Lung (tissue), 12 donors: Measurements from ENCODE around the gene E2F2. TPM values are rescaled to one million over a fixed set of nuclear protein-coding genes. Genes with fewer than 3 reads are reported as not detected.

ENCODE experiments used
- ATAC-seq: fragments of 200-7000 bp; cut with Tn5 transposase; one replicate; pipeline ENCODE4 v1.9.1; 2020; ENCODE audit warnings: moderate number of reproducible peaks; ENCODE audit not compliant: insufficient read depth, low FRiP score
- DNase-seq, 3 donors: peaks; one replicate each; pipeline ENCODE4 v3.0.0-alpha.2; 2013 to 2017
- H3K27ac ChIP-seq, 2 donors: one replicate each; pipeline ENCODE4 v1.5.1; 2013; ENCODE audit warnings: mild to moderate bottlenecking in 2 of 2, moderate library complexity in 2 of 2, control low read depth in 1 of 2, inconsistent platforms in 1 of 2, low read depth in 1 of 2, low read length in 1 of 2
- H3K27me3 ChIP-seq, 3 donors: one replicate each; pipeline ENCODE4 v1.5.1; 2013; ENCODE audit warnings: low read length in 2 of 3; ENCODE audit not compliant: control insufficient read depth in 3 of 3, insufficient read depth in 3 of 3
- H3K36me3 ChIP-seq, 4 donors: one replicate each; pipeline ENCODE4 v1.5.1; 2013; ENCODE audit warnings: low read length in 4 of 4, mild to moderate bottlenecking in 1 of 4, moderate library complexity in 1 of 4; ENCODE audit not compliant: control insufficient read depth in 4 of 4, insufficient read depth in 4 of 4
- H3K4me1 ChIP-seq, 5 donors: one replicate each; pipeline ENCODE4 v1.5.1; 2013; ENCODE audit warnings: low read length in 5 of 5, mild to moderate bottlenecking in 2 of 5, moderate library complexity in 1 of 5; ENCODE audit not compliant: control insufficient read depth in 5 of 5, insufficient read depth in 5 of 5
- H3K4me3 ChIP-seq: one replicate; pipeline ENCODE4 v1.5.1; 2013; ENCODE audit warnings: mild to moderate bottlenecking, control low read depth, moderate library complexity
- H3K9ac ChIP-seq, 2 donors: one replicate each; pipeline ENCODE4 v1.5.1; 2013; ENCODE audit warnings: low read length in 2 of 2, control low read depth in 1 of 2; ENCODE audit not compliant: insufficient read depth in 1 of 2
- H3K9me3 ChIP-seq, 4 donors: one replicate each; pipeline ENCODE4 v1.5.1; 2013; ENCODE audit warnings: low read length in 3 of 4, mild to moderate bottlenecking in 1 of 4, moderate library complexity in 1 of 4; ENCODE audit not compliant: control insufficient read depth in 4 of 4, insufficient read depth in 3 of 4
- WGBS, 2 donors: extraction: QIAGEN DNeasy Blood & Tissue Kit; methylation state at CpG; one replicate each; pipeline ENCODE4 v1.1.7; 2013; 5-methylcytosine and 5-hydroxymethylcytosine counted together
- polyA plus RNA-seq, 2 donors: library from polyadenylated mRNA; stranded (reverse); fragments of 200-250 nt; gene quantifications; one replicate each; pipeline ENCODE4 v1.2.1, GENCODE V29; 2013
- total RNA-seq, 2 donors: library from RNA; depleted of rRNA in 1 of 2; stranded (reverse); fragments of >200 nt in 1 of 2; gene quantifications; one replicate each; pipeline ENCODE4 v1.2.1, GENCODE V29; 2014 to 2021
- TF ChIP-seq, protein P1 (sequence below): IDR thresholded peaks from 2 replicates; pipeline ENCODE4 v1.5.1; 2012; ENCODE audit warnings: mild to moderate bottlenecking; ENCODE audit errors: control extremely low read depth, extremely low read depth
- donor health status: control.
- donor health status: control.
- donor health status: Bipolar disorder and iron deficiency.
- donor health status: healthy.
- donor health status: DM: yes; HTN: yes; CAD: no.

E2F2 gene
- total and polyA plus RNA-seq, 4 donors, result 0.83 to 4.9 (median 1.5) TPM

DNA sequence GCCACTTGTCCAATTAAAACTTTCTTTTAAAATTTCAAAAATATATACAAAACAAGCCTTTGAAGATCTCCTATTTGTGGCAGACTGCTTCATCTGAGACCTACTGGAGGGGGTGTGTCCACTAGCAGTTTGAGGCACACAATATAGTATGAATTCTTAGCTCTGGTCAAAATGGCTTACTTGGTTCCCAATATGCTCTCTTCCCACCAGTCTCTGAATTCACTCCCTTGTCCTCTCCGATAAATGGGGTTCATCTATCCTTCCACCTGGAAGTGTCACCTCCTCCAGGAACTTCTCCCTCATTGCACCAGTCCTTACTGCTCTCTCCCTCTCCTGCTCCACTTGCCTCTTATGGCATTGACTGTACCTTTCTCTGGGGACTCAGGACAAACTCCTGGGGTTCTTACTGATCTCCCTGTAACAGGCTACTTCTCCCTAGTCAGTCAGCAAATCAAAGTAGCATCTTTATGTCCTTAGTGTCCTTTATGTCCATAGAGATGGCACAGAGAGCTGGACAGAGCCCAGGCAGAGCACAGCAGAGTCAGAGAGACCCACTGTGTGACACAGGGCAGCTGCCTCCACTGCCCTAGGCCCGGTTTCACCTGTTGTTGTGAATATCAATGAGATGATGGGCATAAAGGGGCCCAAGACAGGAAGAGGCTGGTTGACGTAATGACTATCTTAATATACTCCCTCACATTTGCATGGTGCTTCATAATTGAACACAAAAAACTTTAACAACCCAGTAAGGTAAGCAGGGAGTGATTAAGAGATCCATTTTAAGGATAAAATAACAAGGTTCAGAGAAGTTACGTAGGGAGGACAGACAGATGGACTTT is 50.6 kb downstream of the E2F2 start:
- Histone ChIP-seq H3K9ac (no peak overlapping the region), H3K4me3 (no peak overlapping the region), H3K36me3 (peaks cover 0 to 3% (median 0%) of the 10 kb centered on the region in 4 donors), H3K9me3 (no peaks in the 10 kb centered on the region), H3K27ac (peak overlapping the region in 1 of 2 donors; percentile 22), H3K27me3 (no peaks in the 10 kb centered on the region), H3K4me1 (peaks cover 4 to 29% (median 8%) of the 10 kb centered on the region in 5 donors)
- ATAC-seq (no peak), DNase-seq (no peak)
- WGBS, 2 donors, result 87 to 88% methylated on average over 4 of the region's 4 CpGs
- TF ChIP-seq, protein P1, sequence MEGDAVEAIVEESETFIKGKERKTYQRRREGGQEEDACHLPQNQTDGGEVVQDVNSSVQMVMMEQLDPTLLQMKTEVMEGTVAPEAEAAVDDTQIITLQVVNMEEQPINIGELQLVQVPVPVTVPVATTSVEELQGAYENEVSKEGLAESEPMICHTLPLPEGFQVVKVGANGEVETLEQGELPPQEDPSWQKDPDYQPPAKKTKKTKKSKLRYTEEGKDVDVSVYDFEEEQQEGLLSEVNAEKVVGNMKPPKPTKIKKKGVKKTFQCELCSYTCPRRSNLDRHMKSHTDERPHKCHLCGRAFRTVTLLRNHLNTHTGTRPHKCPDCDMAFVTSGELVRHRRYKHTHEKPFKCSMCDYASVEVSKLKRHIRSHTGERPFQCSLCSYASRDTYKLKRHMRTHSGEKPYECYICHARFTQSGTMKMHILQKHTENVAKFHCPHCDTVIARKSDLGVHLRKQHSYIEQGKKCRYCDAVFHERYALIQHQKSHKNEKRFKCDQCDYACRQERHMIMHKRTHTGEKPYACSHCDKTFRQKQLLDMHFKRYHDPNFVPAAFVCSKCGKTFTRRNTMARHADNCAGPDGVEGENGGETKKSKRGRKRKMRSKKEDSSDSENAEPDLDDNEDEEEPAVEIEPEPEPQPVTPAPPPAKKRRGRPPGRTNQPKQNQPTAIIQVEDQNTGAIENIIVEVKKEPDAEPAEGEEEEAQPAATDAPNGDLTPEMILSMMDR, result no peak

DNA sequence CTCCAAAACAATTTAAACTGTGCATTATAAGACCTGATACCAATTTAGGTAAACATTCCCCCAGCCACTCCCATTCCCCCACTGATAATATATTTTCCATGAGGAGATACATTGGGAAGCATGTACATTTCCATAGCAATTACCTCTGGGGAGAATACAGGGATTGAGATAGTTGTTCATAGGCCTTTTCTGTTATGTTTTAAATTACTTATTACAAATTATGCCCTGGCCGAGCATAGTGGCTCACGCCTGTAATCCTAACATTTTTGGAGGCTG is 51.4 kb downstream of the E2F2 start:
- no peak for DNase-seq
- peaks cover 0 to 3% (median 0%) of the 10 kb centered on the region in 4 donors for H3K36me3 ChIP-seq
- peak overlapping the region in 1 of 2 donors; percentile 65 for H3K27ac ChIP-seq
- no peak for ATAC-seq
- peaks cover 3 to 24% (median 8%) of the 10 kb centered on the region in 5 donors for H3K4me1 ChIP-seq
- no peaks in the 10 kb centered on the region for H3K9me3 ChIP-seq
- no peak overlapping the region for H3K4me3 ChIP-seq
- TF ChIP-seq, protein P1, result no peak
- H3K9ac ChIP-seq, result no peak overlapping the region
- no peaks in the 10 kb centered on the region for H3K27me3 ChIP-seq
- WGBS, 2 donors, result 89 to 91% methylated on average over 2 of the region's 2 CpGs

DNA sequence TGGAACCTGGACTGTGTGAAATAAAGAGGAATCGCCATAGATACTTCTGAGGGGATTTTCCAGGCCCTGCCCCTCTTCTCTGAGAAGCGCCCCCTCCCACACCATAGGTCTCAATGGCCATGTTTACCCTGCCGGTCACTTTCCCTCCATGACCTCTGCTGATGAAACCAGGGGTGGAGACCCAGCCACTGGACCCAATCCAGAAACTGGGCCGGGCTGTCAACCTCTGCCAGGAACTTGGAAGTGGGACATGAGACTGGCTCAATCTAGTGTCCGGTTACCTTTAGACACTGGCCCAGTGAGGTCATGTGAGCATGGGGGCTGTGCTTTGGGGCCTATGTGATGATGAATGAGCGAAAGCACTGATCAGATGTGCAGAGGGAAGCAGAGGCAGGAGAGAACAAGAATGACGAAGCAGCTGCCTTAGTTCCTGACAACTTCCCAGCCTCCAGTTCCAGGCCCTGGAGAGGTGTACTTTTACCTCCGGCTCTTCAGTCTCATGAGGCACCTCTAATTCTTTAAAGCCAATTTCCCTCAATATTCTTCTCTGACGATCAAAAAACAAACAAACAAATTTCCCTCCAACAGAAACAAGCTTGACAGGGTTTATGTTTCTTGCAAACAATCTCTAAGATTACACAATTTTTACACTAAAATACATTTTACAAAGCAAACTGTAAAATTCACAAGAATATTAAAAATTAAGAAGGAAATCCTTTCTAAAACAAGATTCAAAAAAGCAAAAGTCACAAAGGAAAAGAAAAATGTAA is 52.0 kb downstream of the E2F2 start:
- DNase-seq (peak; percentile 48 to 64 (median 52)), ATAC-seq (peak; percentile 48)
- Histone ChIP-seq H3K4me3 (no peak overlapping the region), H3K9me3 (no peaks in the 10 kb centered on the region), H3K36me3 (peaks cover 0 to 3% (median 0%) of the 10 kb centered on the region in 4 donors), H3K27ac (peak overlapping the region; percentile 57 to 71), H3K9ac (no peak overlapping the region), H3K27me3 (no peaks in the 10 kb centered on the region), H3K4me1 (peaks cover 3 to 24% (median 8%) of the 10 kb centered on the region in 5 donors)
- TF ChIP-seq, protein P1, result no peak
- 38 to 72% methylated on average over 9 of the region's 9 CpGs for WGBS, 2 donors
